Tibial artery (tissue), 4 donors: ENCODE results near the gene GRIK3.

Experiments used
- DNase-seq, 2 donors: peaks; one replicate each; pipeline ENCODE4 v3.0.0-alpha.2; 2019
- H3K27ac ChIP-seq, 2 donors: fragments of 200-600 bp; sonication (generic) in 1 of 2; 1 replicate in 1 of 2; 2 replicates in 1 of 2; pipeline ENCODE4 v1.5.1; 2018 to 2019; ENCODE audit warnings: mild to moderate bottlenecking in 1 of 2
- H3K27me3 ChIP-seq, 2 donors: fragments of 200-600 bp; sonication (generic) in 1 of 2; one replicate each; pipeline versions ENCODE4 v1.5.1 to v1.6.0; 2016 to 2019
- H3K36me3 ChIP-seq, 3 donors: fragments of 200-600 bp; sonication (generic) in 2 of 3; one replicate each; pipeline ENCODE4 v1.5.1; 2016 to 2019; ENCODE audit warnings: mild to moderate bottlenecking in 2 of 3
- H3K4me1 ChIP-seq, 4 donors: fragments of 200-600 bp; sonication (generic) in 2 of 4; 1 replicate in 3 of 4; 2 replicates in 1 of 4; pipeline ENCODE4 v1.5.1; 2016 to 2019
- H3K4me3 ChIP-seq, 2 donors: fragments of 200-600 bp; sonication (generic) in 1 of 2; 1 replicate in 1 of 2; 2 replicates in 1 of 2; pipeline ENCODE4 v1.5.1; 2018 to 2019; ENCODE audit warnings: mild to moderate bottlenecking in 2 of 2
- H3K9me3 ChIP-seq, 3 donors: fragments of 200-600 bp; sonication (generic) in 1 of 3; one replicate each; pipeline ENCODE4 v1.5.1; 2016 to 2019
- intact Hi-C: fragments of 100-400 bp; cut with DNase I; formaldehyde crosslinking; loops from one replicate; pipeline ENCODE4 v1.15.0; 2023; ENCODE audit warnings: low total_unique reads
- TF ChIP-seq, protein P1 (sequence below), 2 experiments: fragments of 200-600 bp in 1 of 2; fragments of 450-650 bp in 1 of 2; IDR thresholded peaks; one replicate each; pipeline ENCODE4 v1.5.1; 2017 to 2019; ENCODE audit warnings: antibody characterized with exemption in 2 of 2, mild to moderate bottlenecking in 1 of 2, moderate library complexity in 1 of 2

The GRIK3 gene

DNA sequence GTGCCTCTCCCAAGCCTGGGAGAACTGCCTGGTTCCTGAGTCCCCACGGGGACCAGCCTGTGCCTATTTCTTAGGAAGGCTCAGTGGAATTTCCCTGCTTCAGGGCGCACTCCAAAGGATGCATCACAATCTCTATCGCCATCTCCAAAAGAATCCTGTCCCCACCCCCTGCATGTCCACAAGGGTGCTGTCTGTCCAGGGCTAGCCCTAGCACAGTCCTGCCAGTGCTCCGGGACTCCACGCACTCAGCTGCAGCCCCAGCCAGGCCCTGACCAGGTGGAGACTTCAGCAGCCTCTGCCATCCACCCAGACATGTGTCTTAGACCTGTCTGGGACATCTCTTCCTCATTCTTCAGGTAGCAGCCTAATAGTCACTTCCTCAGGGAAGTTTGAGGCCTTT is 199.7 kb downstream of the GRIK3 start:
- no peak for DNase-seq
- Histone ChIP-seq H3K36me3 (no peaks in the 10 kb centered on the region), H3K4me3 (no peak overlapping the region), H3K9me3 (no peaks in the 10 kb centered on the region), H3K27ac (no peak overlapping the region), H3K27me3 (peaks cover 0 to 54% of the 10 kb centered on the region in 2 donors), H3K4me1 (no peaks in the 10 kb centered on the region)
- TF ChIP-seq, protein P1, sequence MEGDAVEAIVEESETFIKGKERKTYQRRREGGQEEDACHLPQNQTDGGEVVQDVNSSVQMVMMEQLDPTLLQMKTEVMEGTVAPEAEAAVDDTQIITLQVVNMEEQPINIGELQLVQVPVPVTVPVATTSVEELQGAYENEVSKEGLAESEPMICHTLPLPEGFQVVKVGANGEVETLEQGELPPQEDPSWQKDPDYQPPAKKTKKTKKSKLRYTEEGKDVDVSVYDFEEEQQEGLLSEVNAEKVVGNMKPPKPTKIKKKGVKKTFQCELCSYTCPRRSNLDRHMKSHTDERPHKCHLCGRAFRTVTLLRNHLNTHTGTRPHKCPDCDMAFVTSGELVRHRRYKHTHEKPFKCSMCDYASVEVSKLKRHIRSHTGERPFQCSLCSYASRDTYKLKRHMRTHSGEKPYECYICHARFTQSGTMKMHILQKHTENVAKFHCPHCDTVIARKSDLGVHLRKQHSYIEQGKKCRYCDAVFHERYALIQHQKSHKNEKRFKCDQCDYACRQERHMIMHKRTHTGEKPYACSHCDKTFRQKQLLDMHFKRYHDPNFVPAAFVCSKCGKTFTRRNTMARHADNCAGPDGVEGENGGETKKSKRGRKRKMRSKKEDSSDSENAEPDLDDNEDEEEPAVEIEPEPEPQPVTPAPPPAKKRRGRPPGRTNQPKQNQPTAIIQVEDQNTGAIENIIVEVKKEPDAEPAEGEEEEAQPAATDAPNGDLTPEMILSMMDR (IDR thresholded peaks at IDR 0.05) = no peak
- intact Hi-C loops = no loop called here

DNA sequence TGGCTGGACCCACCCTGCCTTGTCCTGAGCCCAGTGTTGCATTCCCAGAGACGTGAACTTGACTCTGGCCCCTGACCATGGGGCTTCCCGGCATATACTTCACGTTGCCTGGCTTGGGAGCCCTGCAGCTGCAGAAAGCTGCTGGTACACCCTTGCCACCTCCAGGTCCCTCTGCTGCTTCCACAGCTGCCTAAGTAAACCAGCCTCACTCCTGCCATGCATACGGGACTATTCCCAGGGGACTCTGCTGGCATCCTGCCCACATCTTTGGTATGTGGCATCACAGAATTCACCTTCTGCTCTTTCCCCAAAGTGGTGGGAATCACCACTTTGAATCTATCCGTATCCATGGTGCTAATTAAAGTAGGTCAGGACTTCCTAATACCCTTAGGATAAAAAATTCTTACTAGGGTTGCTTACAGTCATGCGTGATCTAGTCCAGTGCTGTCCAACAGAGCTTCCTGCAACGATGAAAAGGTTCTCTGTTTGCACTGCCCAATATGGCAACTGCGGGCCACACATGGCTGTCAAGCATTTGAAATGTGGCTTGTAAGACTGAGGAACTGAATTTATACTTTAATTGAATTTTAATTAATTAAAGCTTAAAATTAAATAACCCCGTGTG is 203.0 kb downstream of the GRIK3 start:
- TF ChIP-seq, protein P1 (IDR thresholded peaks at IDR 0.05) = no peak
- intact Hi-C loops = no loop called here
- no peaks in the 10 kb centered on the region for H3K9me3 ChIP-seq
- no peaks in the 10 kb centered on the region for H3K4me1 ChIP-seq
- no peak for DNase-seq
- H3K27me3 ChIP-seq = peaks cover 0 to 33% of the 10 kb centered on the region in 2 donors
- no peak overlapping the region for H3K27ac ChIP-seq
- H3K4me3 ChIP-seq = no peak overlapping the region
- no peaks in the 10 kb centered on the region for H3K36me3 ChIP-seq

DNA sequence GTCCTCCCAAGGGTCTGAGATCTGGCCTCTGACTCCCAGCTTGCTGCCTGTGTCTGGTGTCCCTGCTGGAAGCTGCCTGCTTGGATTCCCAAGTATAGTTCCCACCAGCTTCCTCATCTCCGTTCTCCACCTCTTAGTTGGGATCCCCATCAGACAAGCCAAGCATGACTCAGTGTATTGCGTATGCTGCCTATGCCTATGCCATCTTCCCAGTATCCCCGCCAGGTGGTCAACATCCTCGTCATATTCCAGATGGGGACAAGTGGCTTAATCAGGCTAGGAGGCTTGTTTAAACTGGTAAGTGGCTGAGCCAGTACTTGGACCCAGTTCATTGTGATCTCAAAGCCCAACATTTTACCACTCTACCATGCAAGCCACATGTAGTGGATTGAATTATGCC is 204.4 kb downstream of the GRIK3 start:
- H3K27me3 ChIP-seq = peaks cover 0 to 31% of the 10 kb centered on the region in 2 donors
- DNase-seq = no peak
- H3K4me1 ChIP-seq = no peaks in the 10 kb centered on the region
- H3K4me3 ChIP-seq = no peak overlapping the region
- no peak overlapping the region for H3K27ac ChIP-seq
- intact Hi-C loops = no loop called here
- H3K9me3 ChIP-seq = no peaks in the 10 kb centered on the region
- H3K36me3 ChIP-seq = no peaks in the 10 kb centered on the region
- TF ChIP-seq, protein P1 (IDR thresholded peaks at IDR 0.05) = no peak

DNA sequence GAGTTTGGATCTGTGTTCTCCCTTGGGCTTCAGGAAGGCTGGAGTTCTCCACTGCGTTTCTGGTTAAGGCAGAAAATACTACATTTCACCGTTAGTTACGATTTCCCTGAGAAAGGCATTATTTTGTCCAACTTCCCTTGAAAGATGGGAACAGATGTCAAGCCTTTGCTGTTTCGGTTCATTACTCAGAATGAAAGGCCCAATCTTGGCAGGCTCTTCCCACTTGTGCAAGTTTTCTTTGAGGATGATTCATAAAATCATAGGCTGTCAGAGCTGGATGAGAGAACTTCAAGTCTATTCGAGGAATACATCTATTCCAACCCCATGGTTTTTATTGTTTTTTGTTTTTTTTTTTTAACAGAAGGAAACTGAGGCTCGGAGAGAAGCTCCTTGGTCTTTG is 205.2 kb downstream of the GRIK3 start:
- Histone ChIP-seq H3K4me3 (no peak overlapping the region), H3K27me3 (peaks cover 0 to 39% of the 10 kb centered on the region in 2 donors), H3K27ac (no peak overlapping the region), H3K36me3 (no peaks in the 10 kb centered on the region), H3K9me3 (no peaks in the 10 kb centered on the region), H3K4me1 (no peaks in the 10 kb centered on the region)
- TF ChIP-seq, protein P1 (IDR thresholded peaks at IDR 0.05) = no peak
- DNase-seq = no peak
- intact Hi-C loops = no loop called here

DNA sequence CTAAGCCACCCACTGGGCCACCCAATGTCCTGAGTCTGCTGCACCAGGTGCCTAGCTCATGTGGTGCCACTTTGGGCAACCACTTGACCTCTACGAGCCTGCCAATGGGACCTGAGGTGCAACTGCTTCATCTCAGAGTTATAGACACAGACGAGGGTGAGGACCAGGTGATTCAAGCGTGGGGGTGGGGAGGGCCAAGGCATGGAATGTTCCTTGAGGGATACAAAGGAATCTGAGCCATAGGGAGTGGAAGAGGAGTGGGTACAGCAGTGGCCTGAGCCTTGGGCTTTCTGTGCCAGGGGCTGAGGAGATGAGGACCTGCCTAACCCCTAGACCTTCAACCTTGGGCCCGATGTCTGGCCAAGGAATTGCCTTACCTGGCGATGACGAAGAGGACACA is 209.1 kb downstream of the GRIK3 start:
- peaks cover 0 to 41% of the 10 kb centered on the region in 2 donors for H3K27me3 ChIP-seq
- intact Hi-C loops = no loop called here
- H3K27ac ChIP-seq = no peak overlapping the region
- TF ChIP-seq, protein P1 (IDR thresholded peaks at IDR 0.05) = no peak
- H3K36me3 ChIP-seq = no peaks in the 10 kb centered on the region
- H3K9me3 ChIP-seq = no peaks in the 10 kb centered on the region
- no peaks in the 10 kb centered on the region for H3K4me1 ChIP-seq
- no peak for DNase-seq
- H3K4me3 ChIP-seq = no peak overlapping the region
